BE2C (cell line): ENCODE results near the gene ACER3.

ENCODE experiments used
- DNase-seq: peaks from one replicate; pipeline ENCODE4 v3.0.0-alpha.2; 2020
- H3K27me3 ChIP-seq: fragments of 250-450 bp; sonication (Bioruptor Pico); 2 replicates; pipeline ENCODE4 v1.5.1; 2020; ENCODE audit warnings: mild to moderate bottlenecking
- H3K36me3 ChIP-seq: fragments of 250-450 bp; sonication (Bioruptor Pico); 2 replicates; pipeline ENCODE4 v1.5.1; 2020; ENCODE audit warnings: mild to moderate bottlenecking
- H3K4me1 ChIP-seq: fragments of 250-450 bp; sonication (Bioruptor Pico); 2 replicates; pipeline ENCODE4 v1.5.1; 2020
- H3K4me3 ChIP-seq: 2 replicates; pipeline ENCODE4 v1.5.1; 2011; ENCODE audit warnings: low read depth, low read length
- H3K9me3 ChIP-seq: fragments of 250-450 bp; sonication (Bioruptor Pico); 2 replicates; pipeline ENCODE4 v1.5.1; 2020
- CTCF ChIP-seq: IDR thresholded peaks from 2 replicates; pipeline ENCODE4 v1.5.1; 2012; ENCODE audit warnings: mild to moderate bottlenecking, low read depth, low read length

Gene ACER3

GRCh38 chr11:77037057-77037456, 176.3 kb downstream of the ACER3 start:
- Histone ChIP-seq H3K4me1 (no peaks in the 10 kb centered on the region), H3K36me3 (no peaks in the 10 kb centered on the region), H3K27me3 (peaks cover 5% of the 10 kb centered on the region; the same call in 1 of the 2 replicates), H3K9me3 (no peaks in the 10 kb centered on the region), H3K4me3 (no peak overlapping the region)
- no peak for TF ChIP-seq CTCF
- DNase-seq: no peak

- no peak for DNase-seq
- TF ChIP-seq CTCF: no peak
- H3K4me3 ChIP-seq: no peak overlapping the region
- no peaks in the 10 kb centered on the region for H3K36me3 ChIP-seq
- H3K4me1 ChIP-seq: no peaks in the 10 kb centered on the region
- H3K27me3 ChIP-seq: peaks cover 5% of the 10 kb centered on the region; the same call in 1 of the 2 replicates
- H3K9me3 ChIP-seq: no peaks in the 10 kb centered on the region
These were observed 177.5 kb downstream of the ACER3 start for GRCh38 chr11:77038029-77038824.

- H3K9me3 ChIP-seq: no peaks in the 10 kb centered on the region
- TF ChIP-seq CTCF: no peak
- DNase-seq: no peak
- H3K4me3 ChIP-seq: no peak overlapping the region
- no peaks in the 10 kb centered on the region for H3K4me1 ChIP-seq
- H3K36me3 ChIP-seq: no peaks in the 10 kb centered on the region
- H3K27me3 ChIP-seq: peaks cover 5% of the 10 kb centered on the region; the same call in 1 of the 2 replicates
These were observed 178.2 kb downstream of the ACER3 start for GRCh38 chr11:77038825-77039326.

- Histone ChIP-seq H3K36me3 (no peaks in the 10 kb centered on the region), H3K4me3 (peak overlapping the region; percentile 49)
These were observed 179.0 kb downstream of the ACER3 start for GRCh38 chr11:77039491-77040400.

GRCh38 chr11:77040401-77040777, 179.7 kb downstream of the ACER3 start:
- DNase-seq: no peak

More at GRCh38 chr11:77039491-77040400, 179.0 kb downstream of the ACER3 start:
- Histone ChIP-seq H3K9me3 (no peaks in the 10 kb centered on the region), H3K4me1 (no peaks in the 10 kb centered on the region), H3K27me3 (peaks cover 5% of the 10 kb centered on the region; the same call in 1 of the 2 replicates)
- TF ChIP-seq CTCF: peak; percentile 69
- peak; percentile 64 for DNase-seq

More at GRCh38 chr11:77040401-77040777, 179.7 kb downstream of the ACER3 start:
- no peak for TF ChIP-seq CTCF
- Histone ChIP-seq H3K27me3 (peaks cover 5% of the 10 kb centered on the region; the same call in 1 of the 2 replicates), H3K4me1 (no peaks in the 10 kb centered on the region), H3K9me3 (no peaks in the 10 kb centered on the region), H3K36me3 (no peaks in the 10 kb centered on the region), H3K4me3 (no peak overlapping the region)
